A673 (cell line): ENCODE data around the gene FAM151A.

Experiments
- EZH2 ChIP-seq: fragments of 200-600 bp; sonication (generic); IDR thresholded peaks from 2 replicates; pipeline ENCODE4 v1.6.1; 2017; ENCODE audit warnings: borderline replicate concordance, low read depth, mild to moderate bottlenecking, mixed read lengths, antibody characterized with exemption, low read length; ENCODE audit not compliant: poor library complexity, severe bottlenecking
- TF ChIP-seq, protein P1 (sequence below): fragments of 300-800, 200-600 bp; sonication (generic); conservative IDR thresholded peaks from 2 replicates; pipeline ENCODE4 v1.5.1; 2017; ENCODE audit warnings: low read depth, mild to moderate bottlenecking, antibody characterized with exemption, low read length, moderate library complexity, mixed read lengths

DNA sequence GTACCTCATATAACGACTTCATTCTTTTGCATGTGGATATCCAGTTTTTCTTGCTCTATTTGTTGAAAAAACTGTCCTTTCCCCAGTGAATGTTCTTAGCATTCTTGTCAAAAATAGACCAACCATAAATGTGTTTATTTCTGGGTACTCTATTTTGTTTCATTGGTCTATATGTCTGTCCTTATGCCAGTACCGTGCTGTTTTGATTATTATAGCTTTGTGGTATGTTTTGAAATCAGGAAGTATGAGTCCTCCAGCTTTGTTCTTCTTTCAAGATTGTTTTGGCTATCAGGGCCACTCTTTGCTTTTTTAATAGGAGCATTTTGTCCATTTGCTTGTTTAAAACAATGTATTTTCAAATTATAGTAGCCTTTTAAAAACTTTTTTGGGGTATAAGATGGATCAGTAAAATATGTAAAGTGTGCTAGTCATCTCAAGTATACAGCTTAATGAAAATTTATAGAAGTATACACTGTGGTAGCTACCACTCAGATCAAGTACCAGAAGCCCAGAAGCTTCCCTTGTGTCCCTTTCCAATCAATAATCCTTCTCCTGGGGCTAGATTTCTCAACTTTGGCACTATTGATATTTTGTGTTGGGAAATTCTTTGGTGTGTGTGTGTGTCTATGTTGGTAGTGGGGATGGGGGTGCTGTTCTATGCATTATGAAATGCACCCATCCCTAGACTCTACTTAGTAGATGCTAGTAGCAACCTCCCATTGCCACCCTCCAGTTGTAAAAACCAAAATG, 35.0 kb upstream of the FAM151A start:
- TF ChIP-seq, protein P1, sequence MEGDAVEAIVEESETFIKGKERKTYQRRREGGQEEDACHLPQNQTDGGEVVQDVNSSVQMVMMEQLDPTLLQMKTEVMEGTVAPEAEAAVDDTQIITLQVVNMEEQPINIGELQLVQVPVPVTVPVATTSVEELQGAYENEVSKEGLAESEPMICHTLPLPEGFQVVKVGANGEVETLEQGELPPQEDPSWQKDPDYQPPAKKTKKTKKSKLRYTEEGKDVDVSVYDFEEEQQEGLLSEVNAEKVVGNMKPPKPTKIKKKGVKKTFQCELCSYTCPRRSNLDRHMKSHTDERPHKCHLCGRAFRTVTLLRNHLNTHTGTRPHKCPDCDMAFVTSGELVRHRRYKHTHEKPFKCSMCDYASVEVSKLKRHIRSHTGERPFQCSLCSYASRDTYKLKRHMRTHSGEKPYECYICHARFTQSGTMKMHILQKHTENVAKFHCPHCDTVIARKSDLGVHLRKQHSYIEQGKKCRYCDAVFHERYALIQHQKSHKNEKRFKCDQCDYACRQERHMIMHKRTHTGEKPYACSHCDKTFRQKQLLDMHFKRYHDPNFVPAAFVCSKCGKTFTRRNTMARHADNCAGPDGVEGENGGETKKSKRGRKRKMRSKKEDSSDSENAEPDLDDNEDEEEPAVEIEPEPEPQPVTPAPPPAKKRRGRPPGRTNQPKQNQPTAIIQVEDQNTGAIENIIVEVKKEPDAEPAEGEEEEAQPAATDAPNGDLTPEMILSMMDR: no peak
- TF ChIP-seq EZH2: no peak
